GM23338 (cell line): ENCODE results near the gene ADAD1.

ENCODE experiments used
- EZH2 ChIP-seq: fragments of 200-600 bp; sonication (generic); IDR thresholded peaks from one replicate; pipeline ENCODE4 v1.8.0; 2017; ENCODE audit warnings: antibody characterized with exemption, mild to moderate bottlenecking, low read depth; ENCODE audit not compliant: unreplicated experiment
- EZH2phosphoT487 ChIP-seq: fragments of 200-600 bp; sonication (generic); IDR thresholded peaks from one replicate; pipeline ENCODE4 v1.8.1; 2018; ENCODE audit warnings: antibody characterized with exemption; ENCODE audit not compliant: unreplicated experiment
- TF ChIP-seq, protein P1 (sequence below), 2 experiments: fragments of 200-600 bp in 1 of 2; sonication (generic) in 1 of 2; conservative IDR thresholded peaks; 2 replicates each; pipeline versions ENCODE4 v1.5.1 to v1.6.1; 2016 to 2017; ENCODE audit warnings: antibody characterized with exemption in 2 of 2, low read depth in 2 of 2, mild to moderate bottlenecking in 2 of 2, moderate library complexity in 1 of 2

- TF ChIP-seq, protein P1, sequence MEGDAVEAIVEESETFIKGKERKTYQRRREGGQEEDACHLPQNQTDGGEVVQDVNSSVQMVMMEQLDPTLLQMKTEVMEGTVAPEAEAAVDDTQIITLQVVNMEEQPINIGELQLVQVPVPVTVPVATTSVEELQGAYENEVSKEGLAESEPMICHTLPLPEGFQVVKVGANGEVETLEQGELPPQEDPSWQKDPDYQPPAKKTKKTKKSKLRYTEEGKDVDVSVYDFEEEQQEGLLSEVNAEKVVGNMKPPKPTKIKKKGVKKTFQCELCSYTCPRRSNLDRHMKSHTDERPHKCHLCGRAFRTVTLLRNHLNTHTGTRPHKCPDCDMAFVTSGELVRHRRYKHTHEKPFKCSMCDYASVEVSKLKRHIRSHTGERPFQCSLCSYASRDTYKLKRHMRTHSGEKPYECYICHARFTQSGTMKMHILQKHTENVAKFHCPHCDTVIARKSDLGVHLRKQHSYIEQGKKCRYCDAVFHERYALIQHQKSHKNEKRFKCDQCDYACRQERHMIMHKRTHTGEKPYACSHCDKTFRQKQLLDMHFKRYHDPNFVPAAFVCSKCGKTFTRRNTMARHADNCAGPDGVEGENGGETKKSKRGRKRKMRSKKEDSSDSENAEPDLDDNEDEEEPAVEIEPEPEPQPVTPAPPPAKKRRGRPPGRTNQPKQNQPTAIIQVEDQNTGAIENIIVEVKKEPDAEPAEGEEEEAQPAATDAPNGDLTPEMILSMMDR (conservative IDR thresholded peaks at IDR 0.05; ENCODE audit: low read depth in 2 of 2) = no peak
- TF ChIP-seq EZH2 = no peak
- TF ChIP-seq EZH2phosphoT487 = no peak
Observed at GRCh38 chr4:122453384-122453995, 74.7 kb downstream of the ADAD1 start.
